Neutrophil (primary cell): ENCODE data around the gene EMX1.

ENCODE experiments used
- H3K27ac ChIP-seq: fragments of 200-600 bp; sonication (generic); 2 replicates; pipeline ENCODE4 v1.5.1; 2016; ENCODE audit warnings: mild to moderate bottlenecking, moderate library complexity
- H3K27me3 ChIP-seq: fragments of 200-600 bp; sonication (generic); 2 replicates; pipeline ENCODE4 v1.6.0; 2016; ENCODE audit warnings: mild to moderate bottlenecking
- H3K36me3 ChIP-seq: fragments of 200-600 bp; sonication (generic); 2 replicates; pipeline ENCODE4 v1.5.1; 2017
- H3K4me1 ChIP-seq, 2 experiments: fragments of 200-600 bp in 1 of 2; sonication (generic) in 1 of 2; 1 replicate in 1 of 2; 2 replicates in 1 of 2; pipeline versions ENCODE4 v1.5.1 to v1.6.1; 2013 to 2016; ENCODE audit warnings: low read depth in 1 of 2, low read length in 1 of 2, mild to moderate bottlenecking in 1 of 2, moderate library complexity in 1 of 2; ENCODE audit not compliant: control insufficient read depth in 1 of 2, insufficient read depth in 1 of 2
- H3K4me3 ChIP-seq, 2 experiments: fragments of 200-600 bp in 1 of 2; sonication (generic) in 1 of 2; 1 replicate in 1 of 2; 2 replicates in 1 of 2; pipeline ENCODE4 v1.5.1; 2013 to 2016; ENCODE audit warnings: low read depth in 1 of 2, low read length in 1 of 2, mild to moderate bottlenecking in 1 of 2, moderate library complexity in 1 of 2
- H3K9me3 ChIP-seq: fragments of 200-600 bp; sonication (generic); 2 replicates; pipeline ENCODE4 v1.5.1; 2016
- TF ChIP-seq, protein P1 (sequence below): fragments of 200-600 bp; sonication (generic); IDR thresholded peaks from 2 replicates; pipeline ENCODE4 v1.5.1; 2016; ENCODE audit warnings: antibody characterized with exemption

EMX1 gene

GRCh38 chr2:72952961-72953360 lies 35.6 kb downstream of the EMX1 start:
- Histone ChIP-seq H3K9me3 (no peaks in the 10 kb centered on the region), H3K27ac (no peak overlapping the region), H3K4me1 (no peaks in the 10 kb centered on the region), H3K4me3 (no peak overlapping the region), H3K27me3 (no peaks in the 10 kb centered on the region), H3K36me3 (peaks cover 97% of the 10 kb centered on the region)
- TF ChIP-seq, protein P1, sequence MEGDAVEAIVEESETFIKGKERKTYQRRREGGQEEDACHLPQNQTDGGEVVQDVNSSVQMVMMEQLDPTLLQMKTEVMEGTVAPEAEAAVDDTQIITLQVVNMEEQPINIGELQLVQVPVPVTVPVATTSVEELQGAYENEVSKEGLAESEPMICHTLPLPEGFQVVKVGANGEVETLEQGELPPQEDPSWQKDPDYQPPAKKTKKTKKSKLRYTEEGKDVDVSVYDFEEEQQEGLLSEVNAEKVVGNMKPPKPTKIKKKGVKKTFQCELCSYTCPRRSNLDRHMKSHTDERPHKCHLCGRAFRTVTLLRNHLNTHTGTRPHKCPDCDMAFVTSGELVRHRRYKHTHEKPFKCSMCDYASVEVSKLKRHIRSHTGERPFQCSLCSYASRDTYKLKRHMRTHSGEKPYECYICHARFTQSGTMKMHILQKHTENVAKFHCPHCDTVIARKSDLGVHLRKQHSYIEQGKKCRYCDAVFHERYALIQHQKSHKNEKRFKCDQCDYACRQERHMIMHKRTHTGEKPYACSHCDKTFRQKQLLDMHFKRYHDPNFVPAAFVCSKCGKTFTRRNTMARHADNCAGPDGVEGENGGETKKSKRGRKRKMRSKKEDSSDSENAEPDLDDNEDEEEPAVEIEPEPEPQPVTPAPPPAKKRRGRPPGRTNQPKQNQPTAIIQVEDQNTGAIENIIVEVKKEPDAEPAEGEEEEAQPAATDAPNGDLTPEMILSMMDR, result no peak

- H3K4me3 ChIP-seq, result no peak overlapping the region
- no peaks in the 10 kb centered on the region for H3K9me3 ChIP-seq
- peaks cover 97% of the 10 kb centered on the region for H3K36me3 ChIP-seq
- no peaks in the 10 kb centered on the region for H3K4me1 ChIP-seq
- no peaks in the 10 kb centered on the region for H3K27me3 ChIP-seq
- no peak overlapping the region for H3K27ac ChIP-seq
- TF ChIP-seq, protein P1, result no peak
Measured at GRCh38 chr2:72953528-72953927, 36.2 kb downstream of the EMX1 start.

DNA sequence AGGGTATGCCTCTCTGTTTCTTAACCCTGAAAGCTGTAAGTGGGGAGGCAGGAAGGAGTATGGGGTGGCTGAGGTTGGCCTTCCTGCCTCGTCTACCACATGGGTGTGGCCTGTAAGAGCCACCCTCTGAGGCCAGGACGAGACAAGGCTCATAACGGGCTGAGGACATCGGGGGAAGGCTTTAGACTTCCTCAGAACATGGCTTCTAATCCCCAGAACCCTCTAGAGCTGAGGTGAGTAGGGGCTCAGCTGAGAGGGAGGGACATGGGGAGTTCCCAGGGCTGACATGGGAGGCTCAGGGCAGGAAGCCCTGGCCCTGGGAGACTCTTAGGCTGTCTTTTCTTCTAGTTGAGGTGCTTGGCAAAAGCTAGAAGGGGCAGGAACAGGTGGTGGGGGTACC lies 36.7 kb downstream of the EMX1 start:
- no peaks in the 10 kb centered on the region for H3K9me3 ChIP-seq
- no peaks in the 10 kb centered on the region for H3K4me1 ChIP-seq
- H3K27me3 ChIP-seq, result no peaks in the 10 kb centered on the region
- H3K36me3 ChIP-seq, result peaks cover 97% of the 10 kb centered on the region
- H3K4me3 ChIP-seq, result no peak overlapping the region
- H3K27ac ChIP-seq, result no peak overlapping the region
- TF ChIP-seq, protein P1, result no peak

GRCh38 chr2:72954376-72955227 lies 37.3 kb downstream of the EMX1 start:
- TF ChIP-seq, protein P1, result no peak
- H3K36me3 ChIP-seq, result peaks cover 98% of the 10 kb centered on the region
- no peaks in the 10 kb centered on the region for H3K27me3 ChIP-seq
- H3K9me3 ChIP-seq, result no peaks in the 10 kb centered on the region
- no peaks in the 10 kb centered on the region for H3K4me1 ChIP-seq
- no peak overlapping the region for H3K4me3 ChIP-seq
- H3K27ac ChIP-seq, result no peak overlapping the region

DNA sequence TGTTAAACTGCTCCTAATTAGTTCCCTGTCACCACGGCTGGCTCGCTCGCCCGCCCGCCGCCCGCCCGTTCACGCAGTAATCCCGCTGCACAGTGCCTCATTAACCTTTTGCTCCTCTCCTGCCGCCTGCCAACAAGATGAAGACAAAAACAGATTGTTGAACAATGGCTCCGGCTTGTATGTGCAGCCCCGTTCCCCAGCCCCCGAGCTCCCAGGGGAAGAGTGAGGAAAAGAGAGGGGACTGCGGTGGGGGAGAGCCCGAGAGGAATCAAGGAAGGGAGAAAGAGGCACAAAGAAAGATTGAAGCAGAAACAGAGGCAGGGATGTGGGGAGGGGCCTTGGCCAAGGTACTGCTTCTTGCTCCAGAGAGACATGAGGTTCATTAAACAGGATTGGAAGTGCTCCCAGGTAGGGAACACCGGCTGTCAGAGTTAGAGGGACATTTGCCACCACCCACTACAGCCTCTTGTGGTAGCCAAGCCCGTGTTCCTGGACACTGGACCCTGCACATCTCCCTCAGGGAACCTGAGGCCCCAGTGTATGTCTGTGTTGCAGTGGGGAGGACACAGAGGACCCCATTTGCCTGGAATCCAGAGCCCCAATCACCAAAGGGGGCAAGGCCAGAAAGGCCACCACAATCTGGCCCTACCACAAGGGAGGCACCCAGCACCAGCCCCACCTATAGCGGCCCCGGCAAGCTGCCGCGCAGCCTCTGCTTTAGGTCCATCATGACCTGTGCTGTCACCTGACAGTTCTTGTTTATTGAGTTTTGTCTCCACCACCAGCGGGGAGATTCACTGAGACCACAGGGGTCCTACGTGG lies 38.1 kb downstream of the EMX1 start:
- TF ChIP-seq, protein P1, result no peak
- peaks cover 98% of the 10 kb centered on the region for H3K36me3 ChIP-seq
- H3K4me1 ChIP-seq, result no peaks in the 10 kb centered on the region
- no peak overlapping the region for H3K4me3 ChIP-seq
- no peaks in the 10 kb centered on the region for H3K27me3 ChIP-seq
- H3K9me3 ChIP-seq, result no peaks in the 10 kb centered on the region
- no peak overlapping the region for H3K27ac ChIP-seq
